H9 (cell line): ENCODE data around the gene TAF8. TPM values are rescaled to one million over a fixed set of nuclear protein-coding genes. Genes with fewer than 3 reads are reported as not detected.

Experiments used
- DNase-seq: peaks from one replicate; pipeline ENCODE4 v3.0.0-alpha.2; 2017
- H2AFZ ChIP-seq: one replicate; pipeline ENCODE4 v1.6.1; 2013; ENCODE audit warnings: mild to moderate bottlenecking, low read length, control low read depth, moderate library complexity
- H2AK5ac ChIP-seq: 2 replicates; pipeline ENCODE4 v1.6.1; 2013; ENCODE audit warnings: low read length, control low read depth, mixed read lengths; ENCODE audit not compliant: insufficient read length
- H2BK120ac ChIP-seq: one replicate; pipeline ENCODE4 v1.6.1; 2013; ENCODE audit warnings: low read depth, mild to moderate bottlenecking, low read length, control low read depth, inconsistent platforms; ENCODE audit not compliant: poor library complexity, severe bottlenecking
- H2BK12ac ChIP-seq: 2 replicates; pipeline ENCODE4 v1.6.1; 2013; ENCODE audit warnings: low read length, control low read depth, mixed read lengths, low read depth; ENCODE audit not compliant: insufficient read length
- H2BK15ac ChIP-seq: 2 replicates; pipeline ENCODE4 v1.6.1; 2013; ENCODE audit warnings: low read depth, low read length, control low read depth
- H2BK20ac ChIP-seq: one replicate; pipeline ENCODE4 v1.6.1; 2013; ENCODE audit warnings: low read depth, mild to moderate bottlenecking, low read length, control low read depth, inconsistent platforms; ENCODE audit not compliant: poor library complexity, severe bottlenecking
- H2BK5ac ChIP-seq: 2 replicates; pipeline ENCODE4 v1.6.1; 2013; ENCODE audit warnings: low read length, control low read depth, mixed read lengths; ENCODE audit not compliant: insufficient read length
- H3K14ac ChIP-seq: 2 replicates; pipeline ENCODE4 v1.6.1; 2013; ENCODE audit warnings: low read length, control low read depth; ENCODE audit not compliant: insufficient read depth
- H3K18ac ChIP-seq: 2 replicates; pipeline ENCODE4 v1.6.1; 2013; ENCODE audit warnings: low read depth, mild to moderate bottlenecking, mixed read lengths, low read length, control low read depth; ENCODE audit not compliant: insufficient read length
- H3K23ac ChIP-seq: 2 replicates; pipeline ENCODE4 v1.6.1; 2013; ENCODE audit warnings: low read length, control low read depth, mixed read lengths, low read depth; ENCODE audit not compliant: insufficient read length
- H3K23me2 ChIP-seq: 2 replicates; pipeline ENCODE4 v1.6.1; 2013; ENCODE audit warnings: low read depth, mild to moderate bottlenecking, mixed read lengths, low read length, control low read depth; ENCODE audit not compliant: insufficient read length, poor library complexity, severe bottlenecking
- H3K27ac ChIP-seq: 2 replicates; pipeline ENCODE4 v1.5.1; 2013; ENCODE audit warnings: low read length, control low read depth, mixed read lengths, low read depth; ENCODE audit not compliant: insufficient read length
- H3K27me3 ChIP-seq: 2 replicates; pipeline ENCODE4 v1.6.1; 2013; ENCODE audit warnings: low read length, control low read depth, inconsistent platforms; ENCODE audit not compliant: insufficient read depth
- H3K4ac ChIP-seq: 2 replicates; pipeline ENCODE4 v1.6.1; 2013; ENCODE audit warnings: low read depth, mild to moderate bottlenecking, control low read depth, inconsistent platforms, low read length, moderate library complexity
- H3K4me1 ChIP-seq: 2 replicates; pipeline ENCODE4 v1.6.1; 2013; ENCODE audit warnings: low read length, control low read depth, inconsistent platforms; ENCODE audit not compliant: insufficient read depth
- H3K4me2 ChIP-seq: 2 replicates; pipeline ENCODE4 v1.6.1; 2013; ENCODE audit warnings: low read length, control low read depth, mixed read lengths; ENCODE audit not compliant: insufficient read length, insufficient read depth
- H3K56ac ChIP-seq: 2 replicates; pipeline ENCODE4 v1.6.1; 2013; ENCODE audit warnings: low read depth, mild to moderate bottlenecking, mixed read lengths, low read length, control low read depth; ENCODE audit not compliant: insufficient read length
- H3K79me1 ChIP-seq: 2 replicates; pipeline ENCODE4 v1.6.1; 2013; ENCODE audit warnings: low read depth, mild to moderate bottlenecking, moderate library complexity, low read length, control low read depth, inconsistent platforms; ENCODE audit not compliant: insufficient read depth, poor library complexity, severe bottlenecking
- H3K79me2 ChIP-seq: 2 replicates; pipeline ENCODE4 v1.6.1; 2013; ENCODE audit warnings: low read length, control low read depth, inconsistent platforms; ENCODE audit not compliant: insufficient read depth
- H3K9ac ChIP-seq: 2 replicates; pipeline ENCODE4 v1.6.1; 2013; ENCODE audit warnings: low read length, control low read depth, mixed read lengths; ENCODE audit not compliant: insufficient read length; ENCODE audit errors: extremely low read depth
- H3K9me3 ChIP-seq: one replicate; pipeline ENCODE4 v1.6.1; 2013; ENCODE audit warnings: low read depth, low read length, inconsistent platforms; ENCODE audit not compliant: control insufficient read depth
- H3T11ph ChIP-seq: one replicate; pipeline ENCODE4 v1.6.1; 2013; ENCODE audit warnings: mild to moderate bottlenecking, low read length, control low read depth, inconsistent platforms
- H4K20me1 ChIP-seq: one replicate; pipeline ENCODE4 v1.6.1; 2013; ENCODE audit not compliant: control insufficient read depth, insufficient read length, insufficient read depth
- H4K5ac ChIP-seq: 2 replicates; pipeline ENCODE4 v1.6.1; 2013; ENCODE audit warnings: low read depth, mild to moderate bottlenecking, mixed read lengths, low read length, control low read depth; ENCODE audit not compliant: insufficient read length
- H4K8ac ChIP-seq: replicated peaks from 2 replicates; pipeline ENCODE4 v1.6.1; 2013; ENCODE audit warnings: low read length, control low read depth, mixed read lengths, low read depth; ENCODE audit not compliant: insufficient read length
- H4K91ac ChIP-seq: 2 replicates; pipeline ENCODE4 v1.6.1; 2013; ENCODE audit warnings: low read depth, mild to moderate bottlenecking, moderate library complexity, mixed read lengths, low read length, control low read depth; ENCODE audit not compliant: insufficient read length
- H3K27ac Mint-ChIP-seq, 3 experiments: 2 replicates in 2 of 3; 3 replicates in 1 of 3; pipeline ENCODE4 v1.8.0; 2020 to 2021; ENCODE audit warnings: mixed read lengths in 3 of 3, mild to moderate bottlenecking in 1 of 3, moderate library complexity in 1 of 3
- H3K27me3 Mint-ChIP-seq: 2 replicates; pipeline ENCODE4 v1.8.0; 2021; ENCODE audit warnings: low read depth, mild to moderate bottlenecking, moderate library complexity, mixed read lengths
- H3K36me3 Mint-ChIP-seq, 3 experiments: 2 replicates in 2 of 3; 3 replicates in 1 of 3; pipeline ENCODE4 v1.8.0; 2020 to 2021; ENCODE audit warnings: low read depth in 3 of 3, mixed read lengths in 3 of 3; ENCODE audit not compliant: insufficient read depth in 1 of 3
- H3K4me1 Mint-ChIP-seq, 2 experiments: 2 replicates each; pipeline ENCODE4 v1.8.0; 2020; ENCODE audit warnings: mixed read lengths in 2 of 2
- H3K4me3 Mint-ChIP-seq, 2 experiments: 2 replicates in 1 of 2; 3 replicates in 1 of 2; pipeline ENCODE4 v1.8.0; 2020 to 2021; ENCODE audit warnings: mild to moderate bottlenecking in 2 of 2, mixed read lengths in 2 of 2, moderate library complexity in 1 of 2
- H3K9me3 Mint-ChIP-seq, 2 experiments: 2 replicates in 1 of 2; 3 replicates in 1 of 2; pipeline ENCODE4 v1.8.0; 2020; ENCODE audit warnings: mild to moderate bottlenecking in 2 of 2, mixed read lengths in 2 of 2, moderate library complexity in 1 of 2
- WGBS: extraction: QIAGEN DNeasy Blood & Tissue Kit; methylation state at CpG from one replicate; pipeline ENCODE4 v1.1.7; 2013; ENCODE audit warnings: missing lambda C conversion rate, low lambda C conversion rate, mixed read lengths; ENCODE audit not compliant: insufficient read length; ENCODE audit errors: extremely low coverage; 5-methylcytosine and 5-hydroxymethylcytosine counted together
- total RNA-seq: library from RNA; stranded (reverse); gene quantifications from 2 replicates; pipeline ENCODE4 v1.2.1, GENCODE V29; 2021
- TF ChIP-seq, protein P1 (sequence below): fragments of 200-600 bp; sonication (generic); conservative IDR thresholded peaks from 3 replicates; pipeline ENCODE4 v1.8.0; 2021; ENCODE audit warnings: antibody characterized with exemption, mild to moderate bottlenecking

TAF8 gene
- total RNA-seq, 1 experiment from 2014 or later: 30.4 TPM

DNA sequence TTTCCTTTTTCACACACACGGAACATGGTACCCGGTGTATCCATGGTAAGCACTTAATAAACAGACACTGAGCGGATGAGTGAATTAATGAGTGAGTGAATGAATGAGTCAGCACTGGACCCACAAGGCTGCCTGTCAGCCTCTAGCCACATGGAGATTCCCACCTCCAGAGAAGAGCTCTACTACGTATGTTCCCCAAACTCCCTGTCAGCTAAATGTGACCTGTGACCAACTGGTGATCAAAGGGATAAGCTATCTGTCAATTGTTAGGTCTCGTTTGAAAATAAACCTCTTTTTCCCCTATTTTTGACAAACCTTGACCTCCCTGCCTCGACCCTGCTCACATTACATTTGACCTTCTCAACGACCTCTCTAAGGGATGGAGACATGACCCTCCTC is 24.5 kb upstream of the TAF8 start:
- H3K4me3 Mint-ChIP-seq: no peak overlapping the region
- no peak overlapping the region for H3K9ac ChIP-seq
- H2BK20ac ChIP-seq: no peak overlapping the region
- peaks cover 22 to 32% of the 10 kb centered on the region in 2 experiments for H3K4me1 Mint-ChIP-seq
- DNase-seq: no peak
- no peak overlapping the region for H3K56ac ChIP-seq
- no peak overlapping the region for H3K27ac Mint-ChIP-seq
- WGBS: no CpG with 5 or more reads among the region's 7 CpGs
- no peaks in the 10 kb centered on the region for H3K27me3 ChIP-seq
- H3K27me3 Mint-ChIP-seq: no peaks in the 10 kb centered on the region; the same call in none of the 2 replicates
- H3K27ac ChIP-seq: no peak overlapping the region
- H2BK12ac ChIP-seq: no peak overlapping the region
- H2BK15ac ChIP-seq: no peak overlapping the region
- no peak overlapping the region for H2BK5ac ChIP-seq
- H3K23me2 ChIP-seq: no peaks in the 10 kb centered on the region
- H3K4me2 ChIP-seq: no peak overlapping the region
- H3K14ac ChIP-seq: no peak overlapping the region
- H3K23ac ChIP-seq: no peak overlapping the region
- TF ChIP-seq, protein P1, sequence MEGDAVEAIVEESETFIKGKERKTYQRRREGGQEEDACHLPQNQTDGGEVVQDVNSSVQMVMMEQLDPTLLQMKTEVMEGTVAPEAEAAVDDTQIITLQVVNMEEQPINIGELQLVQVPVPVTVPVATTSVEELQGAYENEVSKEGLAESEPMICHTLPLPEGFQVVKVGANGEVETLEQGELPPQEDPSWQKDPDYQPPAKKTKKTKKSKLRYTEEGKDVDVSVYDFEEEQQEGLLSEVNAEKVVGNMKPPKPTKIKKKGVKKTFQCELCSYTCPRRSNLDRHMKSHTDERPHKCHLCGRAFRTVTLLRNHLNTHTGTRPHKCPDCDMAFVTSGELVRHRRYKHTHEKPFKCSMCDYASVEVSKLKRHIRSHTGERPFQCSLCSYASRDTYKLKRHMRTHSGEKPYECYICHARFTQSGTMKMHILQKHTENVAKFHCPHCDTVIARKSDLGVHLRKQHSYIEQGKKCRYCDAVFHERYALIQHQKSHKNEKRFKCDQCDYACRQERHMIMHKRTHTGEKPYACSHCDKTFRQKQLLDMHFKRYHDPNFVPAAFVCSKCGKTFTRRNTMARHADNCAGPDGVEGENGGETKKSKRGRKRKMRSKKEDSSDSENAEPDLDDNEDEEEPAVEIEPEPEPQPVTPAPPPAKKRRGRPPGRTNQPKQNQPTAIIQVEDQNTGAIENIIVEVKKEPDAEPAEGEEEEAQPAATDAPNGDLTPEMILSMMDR: no peak
- no peaks in the 10 kb centered on the region for H3K9me3 Mint-ChIP-seq
- H4K8ac ChIP-seq: no peak overlapping the region
- no peak overlapping the region for H3T11ph ChIP-seq
- H3K9me3 ChIP-seq: no peaks in the 10 kb centered on the region
- H3K4me1 ChIP-seq: peaks cover 2% of the 10 kb centered on the region; the same call in 1 of the 2 replicates
- H3K4ac ChIP-seq: no peak overlapping the region
- no peak overlapping the region for H4K5ac ChIP-seq
- no peak overlapping the region for H2AFZ ChIP-seq
- H2BK120ac ChIP-seq: no peak overlapping the region
- no peak overlapping the region for H2AK5ac ChIP-seq
- H3K18ac ChIP-seq: no peak overlapping the region
- H4K91ac ChIP-seq: no peak overlapping the region
- H3K79me2 ChIP-seq: no peaks in the 10 kb centered on the region
- no peaks in the 10 kb centered on the region for H4K20me1 ChIP-seq
- no peaks in the 10 kb centered on the region for H3K36me3 Mint-ChIP-seq
- no peaks in the 10 kb centered on the region for H3K79me1 ChIP-seq
